ENCODE measurements around the gene CD163.

- TF ChIP-seq POLR2A (IDR thresholded peaks at IDR 0.05): no peak
- no peak for TF ChIP-seq CTCF (IDR thresholded peaks at IDR 0.05)
Measured at GRCh38 chr12:7496451-7496850, 7.1 kb downstream of the CD163 start.
